IPS DF 6.9 (cell line): ENCODE results near the gene ITGAL.
A peak's percentile ranks its signal among the peaks of the same experiment; 100 is the strongest.

Source experiments
- DNase-seq: peaks from one replicate; pipeline ENCODE4 v3.0.0-alpha.2; 2013; ENCODE audit warnings: low read depth, low spot score
- H3K27ac ChIP-seq: one replicate; pipeline ENCODE4 v1.5.1; 2013; ENCODE audit warnings: low read length, control low read depth
- H3K27me3 ChIP-seq: 2 replicates; pipeline ENCODE4 v1.6.1; 2013; ENCODE audit warnings: mild to moderate bottlenecking, low read length; ENCODE audit not compliant: control insufficient read depth, insufficient read depth
- H3K36me3 ChIP-seq: 2 replicates; pipeline ENCODE4 v1.6.1; 2013; ENCODE audit warnings: low read length; ENCODE audit not compliant: control insufficient read depth, insufficient read depth
- H3K4me1 ChIP-seq: 2 replicates; pipeline ENCODE4 v1.6.1; 2013; ENCODE audit warnings: low read length; ENCODE audit not compliant: control insufficient read depth, insufficient read depth
- H3K4me3 ChIP-seq: 2 replicates; pipeline ENCODE4 v1.5.1; 2013; ENCODE audit warnings: mild to moderate bottlenecking, low read length
- H3K9me3 ChIP-seq: 2 replicates; pipeline ENCODE4 v1.6.1; 2013; ENCODE audit warnings: low read length, inconsistent platforms; ENCODE audit not compliant: control insufficient read depth, insufficient read depth
- WGBS: extraction: QIAGEN DNeasy Blood & Tissue Kit; methylation state at CpG from one replicate; pipeline ENCODE4 v1.1.7; 2013; ENCODE audit warnings: mixed read lengths, missing lambda C conversion rate; ENCODE audit not compliant: insufficient read length, insufficient coverage; 5-methylcytosine and 5-hydroxymethylcytosine counted together

The ITGAL gene

DNA sequence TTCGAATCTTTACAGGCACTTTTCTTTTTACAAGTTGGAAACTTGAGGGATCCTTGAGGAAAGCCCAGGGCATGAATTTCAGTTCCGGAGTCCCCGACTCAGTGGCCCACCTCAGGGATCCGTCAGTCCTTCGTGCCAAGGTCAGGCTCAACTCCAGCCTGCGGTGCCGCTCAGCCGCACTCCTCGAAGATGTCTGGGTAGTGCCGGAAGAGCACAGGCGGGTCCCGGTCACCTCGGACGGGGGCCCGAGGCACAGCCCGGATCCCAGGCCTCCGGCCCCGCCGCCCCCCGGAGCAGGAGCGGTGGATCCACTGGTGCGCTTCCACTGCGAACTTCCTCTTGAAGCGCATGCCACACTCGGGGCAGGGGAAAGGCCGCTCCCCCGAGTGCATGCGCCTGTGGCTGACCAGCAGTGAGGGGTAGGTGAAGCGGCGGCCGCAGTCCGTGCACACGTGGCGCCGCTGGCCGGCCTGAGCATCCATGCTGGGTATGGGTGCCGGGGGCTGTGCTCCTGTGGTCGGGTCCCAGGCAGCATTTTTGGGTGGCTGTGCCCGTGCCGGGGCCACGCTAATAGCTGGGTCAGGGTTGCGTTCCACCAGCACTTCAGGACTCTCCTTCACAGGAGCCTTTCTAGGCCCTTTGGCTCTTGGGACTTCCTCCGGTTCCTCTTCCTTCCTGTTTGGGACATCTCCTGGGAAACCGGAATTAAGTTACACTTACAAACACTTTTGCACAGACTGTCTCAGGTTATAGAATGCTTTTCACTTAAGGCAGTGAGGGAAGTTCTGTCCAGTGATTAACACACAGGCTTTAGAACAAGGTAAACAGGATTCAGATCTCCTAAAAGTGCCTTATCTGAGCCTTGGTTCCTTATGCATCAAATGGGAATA lies 97.4 kb downstream of the ITGAL start:
- DNase-seq: no peak
- no peak overlapping the region for H3K27ac ChIP-seq
- no peaks in the 10 kb centered on the region for H3K27me3 ChIP-seq
- peaks cover 1% of the 10 kb centered on the region for H3K4me1 ChIP-seq
- no peak overlapping the region for H3K4me3 ChIP-seq
- no peaks in the 10 kb centered on the region for H3K36me3 ChIP-seq
- no CpG with 5 or more reads among the region's 44 CpGs for WGBS
- no peaks in the 10 kb centered on the region for H3K9me3 ChIP-seq

DNA sequence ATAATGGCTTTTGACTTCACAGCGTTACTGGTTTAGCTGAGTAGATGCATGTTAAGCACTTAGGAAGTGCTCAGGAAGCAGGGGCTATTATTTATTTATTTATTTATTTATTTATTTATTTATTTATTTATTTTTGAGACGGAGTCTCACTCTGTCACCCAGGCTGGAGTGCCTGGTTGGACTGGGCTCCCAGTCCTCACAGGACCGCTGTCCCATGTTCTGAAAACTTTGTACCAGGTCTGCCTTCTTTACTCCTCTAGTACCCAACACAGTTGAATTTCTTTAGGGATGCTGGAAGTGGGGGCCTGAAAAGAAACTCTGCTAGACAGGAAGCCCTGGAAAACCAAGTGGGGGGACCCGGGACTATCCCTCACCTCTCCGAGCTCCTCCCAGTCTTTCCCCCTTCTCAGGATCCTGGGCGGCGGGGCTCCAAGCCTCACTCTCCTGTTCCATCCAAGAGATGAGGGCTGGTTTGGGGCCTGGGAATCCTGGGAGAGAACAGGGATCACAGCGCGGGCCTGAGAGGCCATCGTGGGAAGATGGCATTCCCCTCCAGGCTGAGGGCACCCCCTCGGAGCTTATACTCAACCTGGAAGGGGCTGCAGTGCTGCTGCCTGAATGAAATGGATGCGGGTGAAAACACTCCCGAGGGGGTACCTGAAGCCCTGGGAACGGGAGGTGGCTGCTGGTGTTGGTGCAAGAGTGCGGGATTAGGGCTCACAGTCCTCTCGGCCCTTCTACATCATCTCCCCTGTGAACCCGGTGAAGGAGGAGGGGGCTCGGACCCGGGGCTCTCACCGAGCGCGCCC lies 98.3 kb downstream of the ITGAL start:
- Histone ChIP-seq H3K9me3 (no peaks in the 10 kb centered on the region), H3K4me3 (peak overlapping the region; percentile 68; the same call in 1 of the 2 replicates), H3K4me1 (peaks cover 1% of the 10 kb centered on the region), H3K27me3 (no peaks in the 10 kb centered on the region), H3K27ac (no peak overlapping the region), H3K36me3 (no peaks in the 10 kb centered on the region)
- DNase-seq: no peak
- no CpG with 5 or more reads among the region's 22 CpGs for WGBS

DNA sequence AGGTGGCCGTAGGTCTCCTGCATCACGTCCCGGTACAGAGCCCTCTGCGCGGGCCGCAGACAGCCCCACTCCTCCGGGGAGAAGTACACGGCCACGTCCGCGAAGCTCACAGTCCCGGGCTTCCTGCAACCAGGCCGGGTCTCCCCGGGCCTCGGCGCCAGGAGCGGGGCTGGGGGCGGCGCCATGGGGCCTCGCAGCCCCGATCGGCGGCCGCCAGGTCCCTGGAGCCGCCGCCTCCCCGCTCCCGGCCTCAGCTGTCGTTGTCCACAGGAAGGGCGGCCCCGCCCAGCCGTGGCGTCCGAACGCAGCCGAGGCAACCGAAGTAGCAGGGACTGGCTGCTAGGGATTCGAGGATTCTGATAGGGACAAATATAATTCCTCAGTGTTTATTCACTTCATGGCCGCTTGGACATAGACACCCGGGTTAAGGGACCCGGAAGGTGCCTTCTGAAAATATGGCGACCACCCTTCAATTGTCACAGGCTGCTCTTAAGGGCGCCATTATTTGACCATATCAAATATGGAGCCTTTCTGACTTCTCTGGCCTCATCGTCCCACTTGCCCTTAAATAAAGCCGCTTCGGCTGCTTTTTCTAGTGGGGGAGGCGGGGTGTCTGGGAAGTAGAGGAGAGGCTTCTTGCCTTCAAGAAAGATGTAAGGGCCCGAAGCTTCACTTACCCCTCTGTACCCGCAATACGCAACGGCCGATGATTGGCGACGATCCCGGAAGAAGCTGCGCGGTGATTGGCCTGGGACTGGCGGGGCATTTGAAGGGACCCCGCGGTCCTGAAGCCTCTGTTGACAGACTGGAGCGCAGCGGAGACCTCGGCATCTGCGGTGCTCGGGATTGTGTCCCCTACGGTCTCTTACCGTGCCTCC lies 99.1 kb downstream of the ITGAL start, which contains the start of gene ZNF688:
TSS of gene ZNF688 (minus strand) at position 270 of the 878 bp plus-strand sequence. CDS start at position 185, 85 bp downstream.
- H3K4me3 ChIP-seq: peak within 1 kb of the TSS; percentile 68; the same call in 1 of the 2 replicates
- no CpG with 5 or more reads among the region's 67 CpGs for WGBS
- no peaks in the 10 kb centered on the region for H3K36me3 ChIP-seq
- H3K4me1 ChIP-seq: peaks cover 1% of the 10 kb centered on the region
- H3K27ac ChIP-seq: no peak within 1 kb of the TSS
- DNase-seq: peak; percentile 75
- no peaks in the 10 kb centered on the region for H3K27me3 ChIP-seq
- H3K9me3 ChIP-seq: no peaks in the 10 kb centered on the region
